Endothelial cell of hepatic sinusoid (primary cell): ENCODE data around the gene SWI5.

ENCODE experiments used
- in situ Hi-C: cut with HindIII; loops from 2 replicates; pipeline ENCODE4 v1.10.0; 2017; ENCODE audit warnings: low sequenced_read_pairs

Gene SWI5

GRCh38 chr9:128250839-128251731 is 25.0 kb upstream of the SWI5 start:
- in situ Hi-C loops = loop anchor here (5.0 kb wide), 1 partner anchor 66 kb away; no protein-coding TSS in a partner anchor

DNA sequence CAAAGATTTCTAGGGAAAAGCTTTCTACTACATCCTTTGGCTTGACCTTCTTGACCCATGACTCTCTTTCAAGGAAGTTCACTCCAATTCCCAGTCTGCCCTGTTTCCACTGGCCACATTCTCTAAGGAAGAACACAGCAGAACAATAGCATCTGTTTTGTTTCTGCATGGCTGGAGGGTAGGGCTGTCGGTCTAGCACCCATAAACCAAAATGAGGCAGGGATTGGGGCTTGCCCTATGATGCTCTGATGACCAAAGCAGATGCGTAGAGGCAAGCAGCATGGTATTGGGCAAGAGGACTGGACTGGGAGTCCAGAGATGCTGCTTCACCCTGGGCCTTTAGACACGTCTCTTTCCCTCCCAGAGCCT is 24.4 kb upstream of the SWI5 start:
- in situ Hi-C loops = loop anchor here (5.0 kb wide), 1 partner anchor 66 kb away; no protein-coding TSS in a partner anchor

GRCh38 chr9:128252317-128253139 is 23.5 kb upstream of the SWI5 start:
- in situ Hi-C loops = loop anchor here (5.0 kb wide), 1 partner anchor 65 kb away; no protein-coding TSS in a partner anchor

DNA sequence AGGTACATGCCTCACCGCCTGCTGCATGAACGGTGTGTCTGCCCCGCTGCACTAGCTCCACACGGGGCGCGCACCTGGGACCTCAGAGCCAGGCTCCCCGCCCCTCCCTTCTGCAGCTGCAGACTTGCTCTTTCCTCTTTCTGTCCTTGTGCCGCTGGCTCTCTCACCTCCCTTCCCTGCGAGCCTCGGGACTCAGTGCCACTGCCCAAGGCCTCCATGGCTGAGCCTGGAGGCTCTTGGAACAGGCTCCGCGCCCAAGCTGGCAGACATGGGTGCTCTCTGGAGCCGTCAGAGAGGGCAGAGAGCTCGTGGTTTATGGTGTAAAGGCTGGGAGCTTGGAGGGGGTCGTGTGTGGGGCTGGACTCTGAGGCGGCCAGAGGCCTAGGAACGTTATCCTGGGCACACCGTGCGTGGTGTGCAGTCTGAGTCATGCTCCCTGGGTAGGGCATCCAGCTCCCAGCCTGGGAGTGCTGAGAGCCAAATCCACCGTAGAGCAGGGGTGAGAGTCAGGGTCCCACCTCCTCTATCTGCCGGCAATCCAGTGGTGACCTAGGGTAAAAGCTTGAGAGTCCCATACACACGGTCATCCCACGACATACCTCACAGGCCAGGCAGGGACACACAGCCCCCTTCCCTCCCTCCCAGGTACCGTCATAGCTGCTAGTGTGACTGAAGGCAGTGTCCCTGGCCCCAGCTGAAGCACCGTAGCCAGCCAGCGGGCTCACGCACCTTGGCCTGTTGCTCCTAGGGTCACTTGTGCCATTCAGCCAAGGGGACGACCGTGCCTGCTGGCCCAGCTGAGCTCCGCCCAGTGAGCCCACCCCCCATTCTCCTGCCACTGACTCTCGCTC is 22.7 kb upstream of the SWI5 start:
- in situ Hi-C loops = loop anchor here (5.0 kb wide), 1 partner anchor 64 kb away; no protein-coding TSS in a partner anchor

DNA sequence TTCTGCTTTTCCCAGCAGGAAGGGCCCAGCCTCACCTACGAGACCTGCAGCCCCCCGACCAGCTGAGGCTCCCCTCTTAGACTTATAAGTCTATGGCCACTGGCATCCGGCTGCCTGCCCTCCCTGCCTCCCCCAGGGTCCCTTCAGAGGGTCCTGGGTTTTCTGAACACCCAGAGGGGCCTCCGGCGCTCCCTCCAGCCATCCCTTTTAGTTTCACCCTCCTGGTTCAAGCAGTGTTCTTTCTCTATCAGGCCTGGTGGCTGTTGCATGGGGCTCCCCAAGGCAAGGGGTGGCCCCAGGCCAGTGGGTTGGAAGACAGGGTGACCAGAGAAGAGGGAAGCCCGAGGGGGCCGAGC is 22.1 kb upstream of the SWI5 start:
- in situ Hi-C loops = loop anchor here (5.0 kb wide), 1 partner anchor 63 kb away; no protein-coding TSS in a partner anchor

GRCh38 chr9:128254362-128254761 is 21.7 kb upstream of the SWI5 start:
- in situ Hi-C loops = loop anchor here (5.0 kb wide), 1 partner anchor 63 kb away; no protein-coding TSS in a partner anchor

DNA sequence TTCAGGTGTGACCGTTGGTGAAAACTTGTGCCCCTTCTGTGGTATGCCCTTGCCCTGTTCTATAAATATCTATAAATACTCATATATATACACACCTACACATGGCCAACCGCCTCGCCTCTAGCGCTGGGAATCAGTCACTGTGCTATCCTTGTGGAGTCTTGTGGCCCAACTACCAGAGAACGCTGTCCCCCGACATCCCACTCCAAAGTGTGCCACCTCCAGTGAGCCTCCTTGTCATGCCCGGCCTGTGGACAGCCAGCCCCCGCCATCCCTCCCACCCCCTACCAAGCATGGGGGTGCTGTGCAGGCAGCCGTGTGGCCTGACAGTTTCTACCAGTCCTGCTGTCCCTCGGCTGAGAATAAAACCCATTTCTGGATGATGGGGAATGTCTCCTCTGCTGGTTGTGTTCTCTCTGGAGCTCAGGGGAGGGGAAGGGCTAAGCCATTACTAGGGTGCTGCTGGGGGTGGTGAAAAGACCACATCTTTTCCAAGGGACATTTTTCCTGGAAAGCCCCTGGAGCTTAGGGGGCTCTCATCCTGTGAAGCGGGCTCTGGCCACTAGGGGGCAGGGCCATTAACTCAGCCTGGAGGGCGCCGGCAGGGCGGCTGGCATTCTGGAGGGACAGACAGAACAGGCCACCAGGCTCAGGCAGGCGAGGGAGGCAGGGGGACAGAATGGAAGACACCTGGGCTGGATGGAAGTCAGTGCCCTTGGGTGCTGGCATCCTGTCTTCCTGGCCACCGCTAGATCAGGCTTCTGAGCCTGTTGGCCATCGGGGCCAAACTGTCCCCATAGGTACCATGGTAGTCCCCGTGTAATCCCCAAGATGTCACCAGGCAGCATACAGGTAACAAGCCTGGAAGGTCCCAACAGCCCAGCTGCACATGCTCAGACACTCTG is 21.0 kb upstream of the SWI5 start:
- in situ Hi-C loops = loop anchor here (5.0 kb wide), 1 partner anchor 62 kb away; no protein-coding TSS in a partner anchor

GRCh38 chr9:128257086-128257825 is 18.8 kb upstream of the SWI5 start:
- in situ Hi-C loops = no loop called here

DNA sequence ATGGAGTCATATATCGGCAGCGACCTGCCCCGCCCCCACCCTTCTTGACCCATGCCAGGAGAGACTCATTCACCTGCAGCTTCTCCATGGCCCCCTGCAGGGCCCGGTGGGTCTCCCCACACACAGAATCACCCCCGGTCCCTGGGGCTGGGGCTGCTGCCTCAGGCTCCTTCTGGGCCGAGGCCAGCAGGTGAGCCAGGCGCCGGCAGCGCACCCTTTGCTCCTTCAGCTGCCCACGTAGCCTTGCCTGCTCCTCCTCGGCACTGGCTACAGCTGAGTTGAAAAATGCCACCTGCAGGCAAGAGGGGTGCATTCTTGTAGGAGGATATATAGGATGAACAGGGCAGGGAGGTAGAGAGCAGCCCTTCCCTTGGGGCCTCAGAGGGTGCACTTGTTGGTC is 18.2 kb upstream of the SWI5 start:
- in situ Hi-C loops = no loop called here

DNA sequence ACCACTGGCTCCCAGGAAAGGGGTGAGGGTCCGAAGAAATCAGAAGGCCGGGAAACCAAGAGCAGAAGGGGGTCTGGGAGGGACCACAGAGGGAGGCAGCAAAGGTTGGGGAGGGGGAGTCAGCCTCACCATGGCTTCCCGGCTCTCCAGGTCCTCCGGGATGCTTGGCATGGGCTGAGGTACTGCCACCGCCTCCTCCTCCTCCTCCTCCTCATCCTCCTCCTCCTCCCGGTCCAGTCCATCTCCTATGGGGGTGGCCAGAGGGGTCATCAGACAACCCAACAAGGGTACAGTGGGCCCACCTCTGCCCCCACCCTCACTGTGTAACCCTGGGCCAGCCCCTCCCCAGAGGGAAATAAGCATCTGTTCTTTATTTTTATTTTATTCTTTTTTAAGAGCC is 17.8 kb upstream of the SWI5 start:
- in situ Hi-C loops = no loop called here

DNA sequence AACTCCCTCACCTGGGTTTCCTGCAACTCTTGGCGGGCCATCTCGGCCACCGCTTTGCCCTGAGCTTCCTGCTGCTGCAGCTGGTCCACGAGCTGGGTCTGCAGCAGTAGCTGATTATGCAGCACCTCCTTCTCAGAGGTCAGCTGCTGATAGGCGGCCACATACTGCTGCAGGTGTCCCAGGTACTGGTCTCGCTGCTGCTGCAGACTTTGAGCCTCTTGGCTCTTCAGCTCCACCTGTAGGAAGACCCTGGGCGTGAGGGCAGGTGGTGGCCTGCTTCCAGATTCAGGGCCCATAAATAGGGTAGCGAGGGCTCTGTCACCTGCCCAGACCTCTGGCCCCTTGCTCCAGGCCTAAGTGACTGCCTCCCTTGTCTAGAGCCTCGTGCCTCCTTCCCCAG is 16.9 kb upstream of the SWI5 start:
- in situ Hi-C loops = no loop called here

DNA sequence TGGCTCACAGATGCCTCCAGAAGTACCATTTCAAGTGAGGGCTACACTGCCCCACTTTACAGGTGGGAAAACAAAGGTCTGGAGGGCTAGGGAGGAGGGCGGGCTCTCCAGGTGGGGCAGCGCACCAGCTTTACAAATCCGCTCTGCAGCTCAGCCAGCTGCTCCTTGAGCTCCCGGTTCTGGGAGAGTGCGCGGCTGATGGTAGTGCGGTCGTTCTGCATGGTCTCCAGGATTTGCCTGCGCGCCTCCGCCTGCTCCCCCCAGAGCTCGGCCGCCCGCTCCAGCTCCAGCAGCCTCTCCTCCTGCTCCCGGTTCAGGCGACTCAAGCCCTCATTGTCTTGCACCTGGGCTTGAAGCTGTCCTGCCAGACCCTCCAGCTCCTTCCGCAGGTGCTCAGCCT is 15.7 kb upstream of the SWI5 start:
- in situ Hi-C loops = no loop called here

DNA sequence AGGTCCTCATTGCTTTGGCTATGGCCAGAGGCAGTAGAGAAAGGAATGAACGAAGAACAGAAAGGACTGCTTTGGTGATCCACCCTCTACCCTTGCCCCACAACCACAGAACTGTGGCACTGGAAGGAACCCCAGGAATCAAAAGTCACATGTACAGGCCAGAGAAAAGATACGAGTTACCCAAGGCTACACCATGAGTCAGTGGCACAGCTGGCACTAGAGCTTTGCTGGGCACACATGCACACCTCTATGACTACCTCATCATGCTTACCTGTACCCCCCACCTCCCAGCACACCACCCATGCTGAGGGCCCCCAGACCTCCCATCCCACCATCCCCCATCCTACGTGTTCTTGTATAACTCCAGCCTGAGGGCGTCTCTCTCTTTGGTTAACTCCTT is 13.4 kb upstream of the SWI5 start:
- in situ Hi-C loops = no loop called here

GRCh38 chr9:128265348-128265847 is 10.7 kb upstream of the SWI5 start:
- in situ Hi-C loops = no loop called here

DNA sequence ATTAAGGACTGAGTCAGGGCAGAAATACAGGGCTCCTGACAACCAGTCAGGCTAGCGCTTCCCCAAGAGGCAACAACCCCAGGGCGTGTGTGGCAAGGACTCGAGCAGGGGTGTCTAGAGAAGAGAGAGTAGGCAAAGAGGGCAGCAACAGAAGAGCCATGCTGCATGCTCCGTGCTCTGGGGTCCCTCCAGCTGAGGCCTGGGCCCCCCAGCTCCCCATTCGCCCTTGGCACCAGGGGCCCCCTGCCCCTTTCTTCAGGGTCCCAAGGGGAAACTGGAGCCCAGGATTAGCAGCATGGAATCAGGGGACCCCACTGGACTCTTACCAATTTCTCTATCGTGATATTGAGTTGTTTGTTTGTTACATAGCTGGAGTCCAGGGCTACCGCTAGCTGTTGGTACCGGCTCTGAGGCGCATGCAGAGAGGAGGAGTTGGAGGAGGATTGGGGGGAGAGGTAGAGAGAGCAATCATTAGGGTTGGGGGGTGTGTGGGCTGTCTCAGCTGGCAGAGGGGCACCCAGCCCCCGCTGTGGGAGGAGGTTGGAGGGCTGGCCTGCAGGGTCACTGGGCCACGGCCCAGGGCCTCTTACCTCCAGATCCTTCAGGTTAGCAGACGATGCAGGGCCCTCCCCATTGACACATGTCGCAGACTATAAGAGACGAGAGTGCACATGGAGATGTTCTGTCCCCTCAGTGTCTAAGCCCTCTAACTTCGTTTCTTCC is 9.0 kb upstream of the SWI5 start:
- in situ Hi-C loops = no loop called here

- in situ Hi-C loops = no loop called here
These were observed 5.0 kb upstream of the SWI5 start for GRCh38 chr9:128271112-128271511.

- in situ Hi-C loops = no loop called here
These were observed 4.6 kb upstream of the SWI5 start for GRCh38 chr9:128271512-128271911.

- in situ Hi-C loops = no loop called here
These were observed 1.8 kb upstream of the SWI5 start for GRCh38 chr9:128274245-128274644.
